PC-9 (cell line): ENCODE measurements around the gene ARHGEF12. TPM values are rescaled to one million over a fixed set of nuclear protein-coding genes. Genes with fewer than 3 reads are reported as not detected.

ENCODE experiments used
- BruUV-seq: library from RNA; stranded (reverse); fragments of 400-500 nt; replicated peaks from 2 replicates; lab custom pipeline; 2021; lab: Mats Ljungman, UMichigan
- CTCF ChIA-PET: fragments of 300-600 bp; sonication (Branson Sonifier 250); formaldehyde crosslinking; loops from one replicate; lab custom pipeline; 2022; ENCODE audit warnings: antibody characterized with exemption; lab: Charles Lee
- POLR2A ChIA-PET: fragments of 300-600 bp; sonication (Branson Sonifier 250); formaldehyde crosslinking; loops from one replicate; lab custom pipeline; 2022; ENCODE audit warnings: antibody characterized with exemption; ENCODE audit not compliant: unreplicated experiment; lab: Charles Lee
- DNase-seq, 2 experiments: peaks; one replicate each; pipeline versions ENCODE4 v3.0.0 to v3.0.0-alpha.2; 2015 to 2022; ENCODE audit warnings: mixed read lengths in 1 of 2
- H2AFZ ChIP-seq: fragments of 200-600 bp; sonication (generic); 2 replicates; pipeline ENCODE4 v1.8.1; 2017; ENCODE audit warnings: antibody characterized with exemption
- H3F3A ChIP-seq: fragments of 200-600 bp; sonication (generic); 2 replicates; pipeline ENCODE4 v1.8.1; 2017; ENCODE audit warnings: antibody characterized with exemption, mild to moderate bottlenecking, low read depth; ENCODE audit not compliant: insufficient read depth
- H3K27ac ChIP-seq: fragments of 200-600 bp; sonication (generic); 2 replicates; pipeline ENCODE4 v1.6.1; 2016; ENCODE audit warnings: mixed run types
- H3K27me3 ChIP-seq: fragments of 200-600 bp; sonication (generic); 2 replicates; pipeline ENCODE4 v1.6.1; 2016; ENCODE audit warnings: low read depth, mixed run types; ENCODE audit not compliant: insufficient read depth
- H3K36me3 ChIP-seq: fragments of 200-600 bp; sonication (generic); 2 replicates; pipeline ENCODE4 v1.6.1; 2016; ENCODE audit warnings: low read depth, mixed run types
- H3K4me1 ChIP-seq: fragments of 200-600 bp; sonication (generic); replicated peaks from 2 replicates; pipeline ENCODE4 v1.6.1; 2016; ENCODE audit warnings: mixed run types; ENCODE audit not compliant: insufficient read depth
- H3K4me2 ChIP-seq: fragments of 200-600 bp; sonication (generic); 2 replicates; pipeline ENCODE4 v1.6.1; 2017; ENCODE audit warnings: mixed run types
- H3K4me3 ChIP-seq: fragments of 200-600 bp; sonication (generic); 2 replicates; pipeline ENCODE4 v1.6.1; 2016; ENCODE audit warnings: mixed run types
- H3K79me2 ChIP-seq: fragments of 200-600 bp; sonication (generic); 2 replicates; pipeline ENCODE4 v1.6.1; 2017; ENCODE audit warnings: low read depth, mixed run types
- H3K9me2 ChIP-seq: fragments of 200-600 bp; sonication (generic); 2 replicates; pipeline ENCODE4 v1.8.1; 2017; ENCODE audit warnings: mild to moderate bottlenecking; ENCODE audit not compliant: insufficient read depth
- H3K9me3 ChIP-seq: fragments of 200-600 bp; sonication (generic); 2 replicates; pipeline ENCODE4 v1.8.1; 2016; ENCODE audit warnings: low read depth; ENCODE audit not compliant: insufficient read depth
- H4K20me1 ChIP-seq: fragments of 200-600 bp; sonication (generic); 2 replicates; pipeline ENCODE4 v1.8.1; 2017; ENCODE audit not compliant: insufficient read depth
- CTCF ChIP-seq: fragments of 200-600 bp; sonication (generic); conservative IDR thresholded peaks from 2 replicates; pipeline ENCODE4 v1.6.1; 2017; ENCODE audit warnings: mixed run types, antibody characterized with exemption, mild to moderate bottlenecking, moderate library complexity
- EZH2 ChIP-seq: fragments of 200-600 bp; sonication (generic); IDR thresholded peaks from 2 replicates; pipeline ENCODE4 v1.8.0; 2017; ENCODE audit warnings: antibody characterized with exemption, low read depth
- intact Hi-C: fragments of 100-400 bp; cut with micrococcal nuclease; formaldehyde crosslinking; loops from one replicate; pipeline ENCODE4 v1.10.0; 2022; ENCODE audit not compliant: unreplicated experiment
- total RNA-seq: library from RNA; stranded (reverse); gene quantifications from 2 replicates; pipeline ENCODE4 v1.2.3, GENCODE V29; 2021

ARHGEF12 gene
- total RNA-seq, 1 experiment from 2014 or later: 76.5 TPM

- H3K79me2 ChIP-seq: peaks cover 74% of the 10 kb centered on the region
- BruUV-seq: no TSS peak
- CTCF ChIA-PET: no interaction called here
Observed at GRCh38 chr11:120398132-120398531, 61.9 kb downstream of the ARHGEF12 start.

GRCh38 chr11:120399307-120399706 is 63.1 kb downstream of the ARHGEF12 start:
- BruUV-seq: no TSS peak
- no peak overlapping the region for H3K27ac ChIP-seq
- peaks cover 32% of the 10 kb centered on the region for H3K4me1 ChIP-seq
- no peaks in the 10 kb centered on the region for H3K9me2 ChIP-seq
- H3F3A ChIP-seq: peaks cover 14% of the 10 kb centered on the region
- no peaks in the 10 kb centered on the region for H3K36me3 ChIP-seq
- no peak for DNase-seq
- POLR2A ChIA-PET: no interaction called here
- CTCF ChIA-PET: no interaction called here
- no peaks in the 10 kb centered on the region for H3K27me3 ChIP-seq
- H4K20me1 ChIP-seq: peaks cover 21% of the 10 kb centered on the region
- H3K79me2 ChIP-seq: peaks cover 73% of the 10 kb centered on the region
- intact Hi-C loops: no loop called here
- no peak overlapping the region for H2AFZ ChIP-seq
- no peak overlapping the region for H3K4me2 ChIP-seq
- H3K9me3 ChIP-seq: no peaks in the 10 kb centered on the region
- no peak overlapping the region for H3K4me3 ChIP-seq
- no peak for TF ChIP-seq EZH2
- no peak for TF ChIP-seq CTCF

More at GRCh38 chr11:120398132-120398531, 61.9 kb downstream of the ARHGEF12 start:
- peaks cover 14% of the 10 kb centered on the region for H3F3A ChIP-seq
- no peaks in the 10 kb centered on the region for H3K9me2 ChIP-seq
- 0 out of 2 replicates have a peak, but pooled peaks cover 5% of the 10 kb centered on the region for H3K9me3 ChIP-seq
- H3K4me2 ChIP-seq: no peak overlapping the region
- H3K36me3 ChIP-seq: no peaks in the 10 kb centered on the region
- POLR2A ChIA-PET: no interaction called here
- TF ChIP-seq CTCF: no peak
- TF ChIP-seq EZH2: no peak
- intact Hi-C loops: no loop called here
- no peak overlapping the region for H3K4me3 ChIP-seq
- H3K27me3 ChIP-seq: no peaks in the 10 kb centered on the region
- H2AFZ ChIP-seq: no peak overlapping the region
- DNase-seq: no peak
- H3K4me1 ChIP-seq: peaks cover 25% of the 10 kb centered on the region
- H4K20me1 ChIP-seq: peaks cover 14% of the 10 kb centered on the region; the same call in 1 of the 2 replicates
- no peak overlapping the region for H3K27ac ChIP-seq

GRCh38 chr11:120400564-120401364 is 64.6 kb downstream of the ARHGEF12 start:
- peak overlapping the region; percentile 52 for H3K27ac ChIP-seq
- peaks cover 14% of the 10 kb centered on the region for H3F3A ChIP-seq
- peak overlapping the region; percentile 32; the same call in 1 of the 2 replicates for H3K4me3 ChIP-seq
- H4K20me1 ChIP-seq: peaks cover 25% of the 10 kb centered on the region
- ChIA-PET CTCF (interaction anchor here (0.8 kb wide), 1 partner anchor 64 kb away, joined by 3 read pairs; no protein-coding TSS in a partner anchor), POLR2A (interaction anchor here (0.6 kb wide), 2 partner anchors 65 to 1788 kb away, joined by 5 to 21 read pairs; partner anchors contain the start of gene ARHGEF12)
- TF ChIP-seq EZH2 (no peak), CTCF (no peak)
- no peaks in the 10 kb centered on the region for H3K36me3 ChIP-seq
- H3K9me3 ChIP-seq: no peaks in the 10 kb centered on the region
- H3K4me2 ChIP-seq: peak overlapping the region; percentile 76
- H3K27me3 ChIP-seq: no peaks in the 10 kb centered on the region
- intact Hi-C loops: loop anchor here (2.0 kb wide), 1 partner anchor 62 kb away; no protein-coding TSS in a partner anchor
- BruUV-seq: no TSS peak
- H3K9me2 ChIP-seq: no peaks in the 10 kb centered on the region
- H3K79me2 ChIP-seq: peaks cover 76% of the 10 kb centered on the region
- H3K4me1 ChIP-seq: peaks cover 32% of the 10 kb centered on the region
- peak; percentile 43 to 98 for DNase-seq
- H2AFZ ChIP-seq: no peak overlapping the region
